Stimulated activated CD8-positive, alpha-beta memory T cell treated with anti-CD3 and anti-CD28 coated beads, Interleukin-4, amount 100 ng/mL, for 4 hours (primary cell): ENCODE results near the gene ANO10.
"Not testable (repeated sequence)": the region's sequence is repeated elsewhere in the genome, so short reads cannot be mapped to it uniquely, and the experiment has no call there.

Experiments used
- DNase-seq, 2 donors: peaks; one replicate each; pipeline ENCODE4 v3.0.0-alpha.2; 2020; ENCODE audit warnings: low read depth in 2 of 2, low spot score in 1 of 2

The ANO10 gene

DNA sequence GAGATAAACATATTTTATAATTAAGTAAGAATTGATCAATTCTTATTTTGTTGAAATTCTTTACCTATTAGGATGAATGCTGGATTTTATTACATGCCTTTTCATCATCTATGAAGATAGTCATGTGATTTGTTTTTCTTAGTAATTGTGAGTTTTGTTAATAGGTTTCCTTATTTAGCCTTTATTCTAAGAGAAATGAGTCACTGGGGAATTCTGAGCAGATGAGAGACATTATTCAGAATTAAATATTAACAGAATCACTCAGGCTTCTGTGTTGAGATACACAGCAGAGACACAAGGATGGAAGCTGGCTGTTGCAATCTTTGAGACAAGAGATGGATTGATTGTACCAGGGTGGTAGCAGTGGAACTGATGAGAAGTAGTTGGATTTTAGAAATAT, 7.4 kb upstream of the ANO10 start:
- no peak for DNase-seq

DNA sequence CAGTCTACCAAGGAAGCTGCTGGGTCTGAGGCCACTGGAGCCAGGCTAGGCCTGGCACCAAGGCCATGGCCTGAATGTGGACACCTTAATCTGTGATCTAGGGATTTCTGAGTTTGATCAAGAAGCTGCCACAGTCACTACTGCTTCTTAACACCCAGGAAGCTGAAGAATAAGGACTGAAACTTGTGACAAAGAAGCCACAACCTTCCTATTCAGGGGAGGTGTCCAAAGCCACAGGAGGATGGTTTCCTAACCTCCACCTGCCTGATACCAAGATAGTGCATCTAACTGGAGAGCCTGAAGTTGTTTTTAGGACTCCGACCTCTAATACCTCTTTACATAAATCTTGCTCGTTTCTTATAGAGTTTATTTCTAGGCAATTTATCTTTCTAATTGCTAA, 5.5 kb upstream of the ANO10 start:
- no peak for DNase-seq

DNA sequence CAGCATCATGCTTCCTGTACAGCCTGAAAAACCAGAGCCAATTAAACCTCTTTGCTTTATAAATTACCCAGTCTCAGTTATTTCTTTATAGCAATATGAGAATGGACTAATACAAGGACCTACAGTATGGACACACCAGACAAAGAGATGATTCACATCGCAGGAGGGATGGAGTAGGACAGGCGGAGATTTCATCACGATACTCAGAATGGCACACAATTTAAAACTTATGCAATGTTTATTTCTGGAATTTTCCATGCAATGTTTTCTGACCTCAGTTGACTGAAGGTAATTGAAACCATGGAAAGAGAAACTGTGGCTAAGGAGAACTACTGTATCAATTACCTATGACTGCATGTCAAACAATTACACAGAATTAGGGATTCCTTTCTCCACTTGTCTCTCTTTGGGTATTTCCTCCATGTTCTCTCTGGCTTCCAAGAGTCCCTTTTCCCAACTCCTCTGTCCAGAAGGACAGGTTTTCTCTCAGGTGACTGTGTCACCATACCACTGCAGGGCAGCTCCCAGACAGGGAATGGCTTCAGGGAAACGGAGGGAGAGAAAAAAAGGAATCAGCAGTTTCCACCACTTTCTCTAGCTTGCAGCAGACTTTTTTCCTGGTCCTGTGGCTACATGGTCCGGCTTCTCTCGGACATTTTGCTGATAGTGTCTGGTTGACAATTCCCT, 3.0 kb upstream of the ANO10 start:
- DNase-seq: no peak

GRCh38 chr3:43620831-43621655, 768 bp downstream of the ANO10 start:
- DNase-seq: no peak

DNA sequence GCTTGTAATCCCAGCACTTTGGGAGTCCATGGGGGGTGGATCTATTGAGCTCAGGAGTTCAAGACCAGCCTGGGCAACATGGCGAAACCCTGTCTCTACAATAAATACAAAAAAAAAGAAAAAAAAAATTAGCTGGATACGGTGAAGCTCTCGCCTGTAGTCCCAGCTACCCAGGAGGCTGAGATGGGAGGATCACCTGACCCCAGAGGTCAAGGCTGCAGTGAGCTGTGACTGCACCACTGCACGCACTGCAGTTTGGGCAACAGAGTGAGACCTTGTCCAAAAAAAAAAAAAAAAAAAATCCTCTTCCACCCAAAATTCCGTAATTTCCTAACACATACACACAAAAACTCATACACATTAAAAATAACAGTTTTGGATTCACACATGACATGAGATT, 2.2 kb downstream of the ANO10 start:
- no peak for DNase-seq

DNA sequence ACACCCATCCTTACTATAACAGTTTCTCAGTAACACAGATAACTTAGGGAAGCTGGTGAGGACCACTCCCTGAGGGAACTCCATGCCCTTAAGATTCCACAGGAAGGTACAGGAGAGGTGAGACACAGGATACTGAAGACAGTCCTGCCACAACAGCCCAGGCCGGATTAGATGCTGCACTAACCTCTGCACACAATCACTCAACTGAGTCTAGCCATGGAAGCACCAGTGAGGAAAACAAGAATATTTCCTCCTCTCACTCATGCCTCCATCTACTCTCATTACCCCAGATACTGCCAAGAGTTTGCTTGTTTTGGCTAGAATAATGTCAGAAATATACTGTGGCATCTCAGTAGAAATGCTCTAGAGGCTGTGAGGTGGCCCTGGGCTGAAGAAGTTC, 3.7 kb downstream of the ANO10 start:
- no peak for DNase-seq

DNA sequence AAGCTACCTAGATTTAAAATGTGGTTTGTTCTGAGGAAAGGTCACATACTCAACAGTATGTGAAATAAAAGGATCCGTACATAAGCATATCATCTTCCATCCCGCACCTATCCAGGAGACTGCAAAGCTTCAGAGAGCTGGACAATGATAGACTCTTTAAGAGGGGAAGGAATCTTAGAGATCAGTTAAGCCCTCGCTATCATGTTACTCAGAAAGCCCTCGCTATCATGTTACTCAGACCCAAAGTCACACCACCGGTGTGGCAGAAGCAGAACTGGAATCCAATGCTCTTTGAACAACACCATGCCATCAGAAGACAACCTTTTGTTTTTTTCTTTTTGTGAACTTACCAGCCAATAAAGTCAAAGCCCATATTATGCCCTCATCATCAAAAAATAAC, 5.8 kb downstream of the ANO10 start:
- no peak for DNase-seq

- no peak for DNase-seq
These were observed 6.7 kb downstream of the ANO10 start for GRCh38 chr3:43615133-43615532.

DNA sequence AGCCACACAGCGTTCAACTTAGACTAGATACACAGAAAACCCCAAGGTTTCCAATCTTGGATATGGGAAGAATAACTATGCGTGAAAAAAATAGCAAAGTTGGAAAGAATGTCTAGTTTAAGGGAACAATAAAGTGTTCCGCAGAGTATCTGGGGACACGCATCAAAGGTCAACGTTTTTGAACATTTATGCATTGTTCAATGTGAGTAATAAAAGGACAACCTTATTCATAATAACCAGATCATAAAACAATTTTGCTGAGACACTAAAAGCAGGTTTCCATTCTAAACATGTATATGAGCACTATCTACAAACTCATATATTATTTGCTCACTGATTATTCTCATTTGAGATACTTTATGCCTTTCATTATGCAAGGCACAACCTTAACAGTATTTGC, 7.8 kb downstream of the ANO10 start:
- DNase-seq: no peak

GRCh38 chr3:43612419-43612818, 9.4 kb downstream of the ANO10 start:
- DNase-seq: no peak

DNA sequence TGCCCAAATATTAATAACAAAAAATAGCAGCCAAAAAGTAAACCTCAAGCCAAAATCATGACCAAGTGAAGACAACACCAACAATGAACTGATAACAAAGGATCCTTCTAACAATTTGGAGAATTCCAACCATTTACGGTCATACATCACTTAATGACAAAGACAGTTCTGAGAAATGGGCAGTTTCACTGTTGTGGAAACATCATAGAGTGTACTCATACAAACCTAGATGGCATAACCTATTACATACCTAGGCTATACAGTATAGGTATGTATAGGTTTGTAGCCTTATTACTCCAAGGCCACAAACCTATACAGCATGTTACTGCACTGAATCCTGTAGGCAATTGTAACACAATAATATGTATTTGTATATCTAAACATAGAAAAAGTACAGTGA, 12.4 kb downstream of the ANO10 start:
- no peak for DNase-seq

GRCh38 chr3:43608751-43609150, 13.1 kb downstream of the ANO10 start:
- DNase-seq: no peak

- DNase-seq: no peak
These were observed 15.5 kb downstream of the ANO10 start for GRCh38 chr3:43606284-43606683.

GRCh38 chr3:43599959-43600358, 21.9 kb downstream of the ANO10 start:
- DNase-seq: not testable (repeated sequence)

DNA sequence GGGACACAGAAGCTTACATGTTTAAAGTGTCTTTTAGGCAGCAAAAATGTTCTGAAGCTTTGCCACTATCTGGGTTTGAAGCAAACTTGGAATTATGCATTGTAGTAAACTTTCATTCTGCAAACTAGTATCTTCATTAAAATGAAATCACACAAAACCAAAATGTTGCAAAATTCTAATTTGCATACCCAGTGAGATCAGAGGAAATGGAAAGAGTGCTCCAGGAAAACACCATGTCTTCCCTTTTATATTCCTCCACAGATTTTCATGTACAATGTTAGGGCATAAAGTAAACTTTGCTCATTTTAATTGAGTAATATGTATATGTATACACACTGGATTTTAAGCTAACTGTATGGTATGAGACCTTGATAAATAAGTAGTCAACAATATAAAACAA, 23.9 kb downstream of the ANO10 start:
- no peak for DNase-seq

DNA sequence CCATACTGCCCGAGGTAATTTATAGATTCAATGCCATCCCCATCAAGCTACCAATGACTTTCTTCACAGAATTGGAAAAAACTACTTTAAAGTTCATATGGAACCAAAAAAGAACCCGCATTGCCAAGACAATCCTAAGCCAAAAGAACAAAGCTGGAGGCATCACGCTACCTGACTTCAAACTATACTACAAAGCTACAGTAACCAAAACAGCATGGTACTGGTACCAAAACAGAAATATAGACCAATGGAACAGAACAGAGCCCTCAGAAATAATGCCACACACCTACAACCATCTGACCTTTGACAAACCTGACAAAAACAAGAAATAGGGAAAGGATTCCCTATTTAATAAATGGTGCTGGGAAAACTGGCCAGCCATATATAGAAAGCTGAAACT, 25.6 kb downstream of the ANO10 start:
- not testable (repeated sequence) for DNase-seq

DNA sequence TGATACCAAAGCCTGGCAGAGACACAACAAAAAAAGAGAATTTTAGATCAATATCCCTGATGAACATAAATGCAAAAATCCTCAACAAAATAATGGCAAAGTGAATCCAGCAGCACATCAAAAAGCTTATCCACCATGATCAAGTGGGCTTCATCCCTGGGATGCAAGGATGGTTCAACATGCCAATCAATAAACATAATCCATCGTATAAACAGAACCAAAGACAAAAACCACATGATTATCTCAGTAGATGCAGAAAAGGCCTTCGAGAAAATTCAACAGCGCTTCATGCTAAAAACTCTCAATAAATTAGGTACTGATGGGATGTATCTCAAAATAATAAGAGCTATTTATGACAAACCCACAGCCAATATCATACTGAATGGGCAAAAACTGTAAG, 26.5 kb downstream of the ANO10 start:
- not testable (repeated sequence) for DNase-seq

- DNase-seq: not testable (repeated sequence)
These were observed 28.2 kb downstream of the ANO10 start for GRCh38 chr3:43593588-43593987.

DNA sequence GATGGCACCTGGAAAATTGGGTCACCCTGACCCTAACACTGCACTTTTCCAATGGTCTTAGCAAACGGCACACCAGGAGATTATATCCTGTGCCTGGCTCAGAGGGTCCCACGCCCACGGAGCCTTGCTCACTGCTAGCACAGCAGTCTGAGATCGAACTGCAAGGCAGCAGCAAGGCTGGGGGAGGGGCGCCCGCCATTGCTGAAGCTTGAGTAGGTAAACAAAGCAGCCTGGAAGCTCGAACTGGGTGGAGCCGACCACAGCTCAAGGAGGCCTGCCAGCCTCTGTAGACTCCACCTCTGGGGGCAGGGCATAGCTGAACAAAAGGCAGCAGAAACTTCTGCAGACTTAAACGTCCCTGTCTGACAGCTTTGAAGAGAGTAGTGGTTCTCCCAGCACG, 29.9 kb downstream of the ANO10 start:
- DNase-seq: not testable (repeated sequence)

- no peak for DNase-seq
These were observed 34.5 kb downstream of the ANO10 start for GRCh38 chr3:43587303-43587702.

DNA sequence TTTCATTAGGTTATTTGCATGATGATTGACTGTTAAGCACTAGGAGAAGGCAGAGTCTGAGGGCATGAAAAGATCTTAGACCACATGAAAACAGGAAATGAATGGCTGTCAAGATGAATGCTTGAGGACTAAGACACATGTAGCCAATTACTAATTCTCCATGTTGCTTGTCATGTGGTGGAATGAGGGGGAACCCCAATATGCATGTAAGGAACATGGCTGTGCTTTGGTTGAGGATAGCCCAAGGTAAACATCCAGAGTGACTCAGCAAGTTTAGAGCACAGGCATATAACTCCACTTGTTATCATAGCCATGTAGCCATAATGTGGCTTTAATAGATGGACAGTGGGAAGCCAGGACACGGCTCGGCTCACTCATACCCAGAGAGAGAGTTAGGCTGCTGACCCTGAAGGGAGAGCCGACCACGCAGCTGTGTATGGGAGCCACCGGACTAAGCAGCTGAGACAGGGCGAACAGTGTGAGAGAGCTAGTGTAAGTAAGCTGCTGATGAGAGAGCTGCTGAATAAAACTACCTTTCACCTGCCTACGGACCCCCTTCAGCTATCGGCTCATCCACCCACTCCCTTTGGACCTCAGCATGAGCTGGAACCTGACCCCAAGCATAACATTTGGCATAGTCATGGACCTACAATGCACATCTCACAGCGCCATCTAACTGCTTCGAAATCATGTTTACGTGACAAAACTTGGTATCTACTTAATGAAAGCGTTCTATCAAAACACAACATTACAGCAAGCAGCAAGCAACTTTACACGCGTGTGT, 37.6 kb downstream of the ANO10 start:
- no peak for DNase-seq

GRCh38 chr3:43583481-43583880, 38.3 kb downstream of the ANO10 start:
- DNase-seq: no peak
